HCT116 (cell line): Measurements from ENCODE around the gene ANKRD18B. TPM values are rescaled to one million over a fixed set of nuclear protein-coding genes. Genes with fewer than 3 reads are reported as not detected.

Experiments
- ATAC-seq: fragments of 200-7000 bp; cut with Tn5 transposase; 2 replicates; pipeline ENCODE4 v1.9.1; 2020; ENCODE audit warnings: mild to moderate bottlenecking, moderate library complexity
- BruUV-seq: library from RNA; stranded (reverse); fragments of 400-500 nt; replicated peaks from 2 replicates; lab custom pipeline; 2021; lab: Mats Ljungman, UMichigan
- CTCF ChIA-PET: fragments of 300-600 bp; sonication (Branson Sonifier 250); formaldehyde crosslinking; loops from one replicate; lab custom pipeline; 2021; ENCODE audit warnings: antibody characterized with exemption; lab: Charles Lee
- POLR2A ChIA-PET: fragments of 300-600, 350-600 bp; sonication (Branson Sonifier 250); formaldehyde crosslinking; loops from one replicate; lab custom pipeline; 2021; ENCODE audit warnings: antibody characterized with exemption; lab: Charles Lee
- RAD21 ChIA-PET, 2 experiments: fragments of 300-600 bp; sonication (Branson Sonifier 250); formaldehyde crosslinking; loops; one replicate each; lab custom pipeline; 2023; ENCODE audit warnings: low total read pairs in 2 of 2; ENCODE audit not compliant: uncharacterized antibody in 2 of 2, unreplicated experiment in 2 of 2, low non-redundant PET in 1 of 2; lab: Charles Lee
- DNase-seq: peaks from one replicate; pipeline ENCODE4 v3.0.0-alpha.2; 2010; ENCODE audit warnings: low read depth, low spot score
- H2AFZ ChIP-seq: fragments of 200-600 bp; shearing (Covaris generic), sonication (generic); 2 replicates; pipeline ENCODE4 v1.6.1; 2017; ENCODE audit warnings: low read depth, mixed run types, mixed read lengths, antibody characterized with exemption, low read length; ENCODE audit not compliant: poor library complexity, severe bottlenecking
- H3K27ac ChIP-seq: 2 replicates; pipeline ENCODE4 v1.5.1; 2012; ENCODE audit warnings: low read depth, low read length
- H3K27me3 ChIP-seq: fragments of 200-600 bp; sonication (generic); 2 replicates; pipeline ENCODE4 v1.6.1; 2016; ENCODE audit warnings: mixed run types, low read length, mixed read lengths; ENCODE audit not compliant: insufficient read depth
- H3K36me3 ChIP-seq, 2 experiments: fragments of 200-500 bp in 1 of 2; fragments of 200-600 bp in 1 of 2; sonication (Bioruptor generic) in 1 of 2; sonication (generic) in 1 of 2; 2 replicates each; pipeline versions ENCODE4 v1.5.1 to v1.6.1; 2014 to 2016; ENCODE audit warnings: low read length in 2 of 2, inconsistent platforms in 1 of 2, mixed read lengths in 1 of 2, mixed run types in 1 of 2; ENCODE audit not compliant: insufficient read depth in 2 of 2, control insufficient read depth in 1 of 2
- H3K4me1 ChIP-seq, 2 experiments: fragments of 200-600 bp in 1 of 2; sonication (generic) in 1 of 2; 2 replicates each; pipeline versions ENCODE4 v1.5.1 to v1.6.1; 2012 to 2017; ENCODE audit warnings: low read length in 2 of 2, inconsistent platforms in 1 of 2, mild to moderate bottlenecking in 1 of 2, mixed read lengths in 1 of 2, mixed run types in 1 of 2, moderate library complexity in 1 of 2; ENCODE audit not compliant: insufficient read depth in 2 of 2, control insufficient read depth in 1 of 2
- H3K4me2 ChIP-seq: fragments of 200-600 bp; sonication (generic); 2 replicates; pipeline ENCODE4 v1.6.1; 2017; ENCODE audit warnings: mixed run types, low read length, mixed read lengths
- H3K4me3 ChIP-seq, 2 experiments: fragments of 200-600 bp in 1 of 2; sonication (generic) in 1 of 2; replicated peaks in 1 of 2; 2 replicates each; pipeline ENCODE4 v1.5.1; 2011 to 2016; ENCODE audit warnings: low read length in 2 of 2, control low read depth in 1 of 2, low read depth in 1 of 2, mild to moderate bottlenecking in 1 of 2, mixed read lengths in 1 of 2, mixed run types in 1 of 2
- H3K79me2 ChIP-seq: fragments of 200-600 bp; sonication (generic); 2 replicates; pipeline ENCODE4 v1.6.1; 2017; ENCODE audit warnings: mild to moderate bottlenecking, mixed run types, low read length, moderate library complexity, mixed read lengths; ENCODE audit not compliant: insufficient read depth
- H3K9ac ChIP-seq: fragments of 200-600 bp; sonication (generic); 2 replicates; pipeline ENCODE4 v1.6.1; 2016; ENCODE audit warnings: low read length, mixed read lengths
- H3K9me2 ChIP-seq: fragments of 200-600 bp; sonication (generic), shearing (Covaris generic); 2 replicates; pipeline ENCODE4 v1.6.1; 2017; ENCODE audit warnings: mixed run types, mild to moderate bottlenecking, moderate library complexity; ENCODE audit not compliant: insufficient read depth
- H3K9me3 ChIP-seq, 2 experiments: fragments of 200-500 bp in 1 of 2; fragments of 200-600 bp in 1 of 2; sonication (Bioruptor generic) in 1 of 2; sonication (generic) in 1 of 2; 2 replicates each; pipeline ENCODE4 v1.6.1; 2014 to 2017; ENCODE audit warnings: low read length in 2 of 2, mixed read lengths in 2 of 2, inconsistent platforms in 1 of 2, low read depth in 1 of 2, mild to moderate bottlenecking in 1 of 2, mixed run types in 1 of 2, moderate library complexity in 1 of 2; ENCODE audit not compliant: control insufficient read depth in 1 of 2, insufficient read depth in 1 of 2
- H4K20me1 ChIP-seq: fragments of 200-600 bp; sonication (generic), shearing (Covaris generic); 2 replicates; pipeline ENCODE4 v1.6.1; 2017; ENCODE audit warnings: mixed run types, mild to moderate bottlenecking, moderate library complexity; ENCODE audit not compliant: insufficient read depth
- CBX3 ChIP-seq: IDR thresholded peaks from 2 replicates; pipeline ENCODE4 v1.6.1; 2012; ENCODE audit warnings: low read depth
- CEBPB ChIP-seq: IDR thresholded peaks from 2 replicates; pipeline ENCODE4 v1.6.1; 2012; ENCODE audit warnings: low read depth
- CTCF ChIP-seq, 3 experiments: fragments of 200-600 bp in 1 of 3; sonication (generic) in 1 of 3; IDR thresholded peaks in 2 of 3; conservative IDR thresholded peaks in 1 of 3; 2 replicates each; pipeline ENCODE4 v1.5.1; 2012 to 2017; ENCODE audit warnings: low read depth in 2 of 3, low read length in 2 of 3, antibody characterized with exemption in 1 of 3, borderline replicate concordance in 1 of 3, control low read depth in 1 of 3, mild to moderate bottlenecking in 1 of 3, mixed read lengths in 1 of 3, mixed run types in 1 of 3, moderate library complexity in 1 of 3; ENCODE audit not compliant: insufficient read depth in 1 of 3
- EGR1 ChIP-seq: IDR thresholded peaks from 2 replicates; pipeline ENCODE4 v1.6.1; 2012; ENCODE audit warnings: low read depth
- ELF1 ChIP-seq: IDR thresholded peaks from 2 replicates; pipeline ENCODE4 v1.6.1; 2012; ENCODE audit warnings: low read depth, borderline replicate concordance
- EZH2 ChIP-seq: fragments of 200-600 bp; sonication (generic); IDR thresholded peaks from 2 replicates; pipeline ENCODE4 v1.6.1; 2017; ENCODE audit warnings: antibody characterized with exemption, mixed run types
- JUND ChIP-seq: IDR thresholded peaks from 2 replicates; pipeline ENCODE4 v1.6.1; 2012
- MAX ChIP-seq: IDR thresholded peaks from 2 replicates; pipeline ENCODE4 v1.6.1; 2012
- POLR2A ChIP-seq: IDR thresholded peaks from 2 replicates; pipeline ENCODE4 v1.7.0; 2011; ENCODE audit warnings: borderline replicate concordance; ENCODE audit not compliant: insufficient read depth, insufficient read length; ENCODE audit errors: extremely low read depth
- POLR2AphosphoS5 ChIP-seq: IDR thresholded peaks from 2 replicates; pipeline ENCODE4 v1.6.1; 2011; ENCODE audit warnings: mild to moderate bottlenecking, low read depth, low read length, moderate library complexity
- RAD21 ChIP-seq: IDR thresholded peaks from 2 replicates; pipeline ENCODE4 v1.6.1; 2012; ENCODE audit warnings: low read depth, mild to moderate bottlenecking
- REST ChIP-seq: IDR thresholded peaks from 2 replicates; pipeline ENCODE4 v1.6.1; 2012; ENCODE audit warnings: low read depth
- SIN3A ChIP-seq: IDR thresholded peaks from 2 replicates; pipeline ENCODE4 v1.6.1; 2012; ENCODE audit warnings: low read depth
- SP1 ChIP-seq: IDR thresholded peaks from 2 replicates; pipeline ENCODE4 v1.6.1; 2012; ENCODE audit warnings: low read depth
- SRF ChIP-seq: IDR thresholded peaks from 2 replicates; pipeline ENCODE4 v1.6.1; 2012; ENCODE audit warnings: low read depth
- ZBTB33 ChIP-seq: IDR thresholded peaks from 2 replicates; pipeline ENCODE4 v1.6.1; 2011; ENCODE audit warnings: mild to moderate bottlenecking, low read length, moderate library complexity; ENCODE audit not compliant: insufficient replicate concordance; ENCODE audit errors: extremely low read depth
- ZFX ChIP-seq: fragments of 450-650 bp; IDR thresholded peaks from 2 replicates; pipeline ENCODE4 v1.6.1; 2017
- intact Hi-C: fragments of 100-400 bp; cut with micrococcal nuclease; formaldehyde crosslinking; loops from 2 replicates; pipeline ENCODE4 v1.10.0; 2022
- total RNA-seq: library from RNA; stranded (reverse); gene quantifications from one replicate; pipeline ENCODE4 v1.2.1, GENCODE V29; 2021; ENCODE audit not compliant: unreplicated experiment

Gene ANKRD18B
- total RNA-seq, 1 experiment from 2014 or later: 3.9 TPM

- H2AFZ ChIP-seq: no peak overlapping the region
- ChIA-PET CTCF (no interaction called here), RAD21 (no interaction called here), POLR2A (no interaction called here)
- no peaks in the 10 kb centered on the region for H4K20me1 ChIP-seq
- no peak overlapping the region for H3K9ac ChIP-seq
- H3K79me2 ChIP-seq: no peaks in the 10 kb centered on the region
- no peaks in the 10 kb centered on the region for H3K4me1 ChIP-seq
- TF ChIP-seq SIN3A (no peak), ZFX (no peak), CTCF (IDR thresholded peaks at IDR 0.05 in 2 of 3, conservative IDR thresholded peaks at IDR 0.05 in 1 of 3; ENCODE audit: borderline replicate concordance in 1 of 3, insufficient read depth in 1 of 3, low read depth in 2 of 3, low read length in 2 of 3) (no peak), CBX3 (no peak), SP1 (no peak), RAD21 (no peak), JUND (no peak), REST (no peak), ELF1 (no peak), ZBTB33 (no peak), EGR1 (no peak), EZH2 (no peak), CEBPB (no peak), MAX (no peak), POLR2A (no peak), POLR2AphosphoS5 (no peak), SRF (no peak)
- H3K4me2 ChIP-seq: no peak overlapping the region
- BruUV-seq: no TSS peak
- H3K27ac ChIP-seq: no peak overlapping the region
- DNase-seq (no peak), ATAC-seq (no peak)
- intact Hi-C loops: no loop called here
- no peak overlapping the region for H3K4me3 ChIP-seq
- H3K36me3 ChIP-seq: no peaks in the 10 kb centered on the region
- H3K9me3 ChIP-seq: no peaks in the 10 kb centered on the region
- no peaks in the 10 kb centered on the region for H3K27me3 ChIP-seq
- no peaks in the 10 kb centered on the region for H3K9me2 ChIP-seq
These were observed 376 bp downstream of the ANKRD18B start for GRCh38 chr9:33524306-33524947.
